TTC549 (cell line): ENCODE measurements around the gene GUCY2F.

Source experiments
- FAIRE-seq: peaks from 2 replicates; lab custom pipeline; 2012; peaks lifted over from hg19 to GRCh38; lab: Jason Lieb, UNC

GUCY2F gene

DNA sequence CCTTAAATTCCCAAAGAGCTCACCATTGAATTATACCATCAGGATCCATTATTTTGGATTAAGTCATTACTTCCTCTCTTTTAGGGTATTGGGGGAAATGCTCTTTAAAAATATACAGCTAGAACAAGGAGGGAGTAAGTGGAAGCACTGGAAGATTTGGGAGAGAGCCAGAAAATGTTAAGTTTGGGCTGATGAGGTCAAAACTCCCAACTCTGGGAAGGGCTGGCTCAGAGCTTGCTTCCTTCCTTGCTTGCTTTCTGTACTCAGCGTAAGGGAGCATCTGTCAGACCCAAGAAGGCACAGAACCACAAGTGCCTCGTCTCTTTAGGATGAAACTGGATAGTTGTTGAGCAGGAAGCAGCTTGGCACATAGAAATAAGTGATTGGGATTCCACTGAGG, 138.2 kb downstream of the GUCY2F start:
- no peak for FAIRE-seq

DNA sequence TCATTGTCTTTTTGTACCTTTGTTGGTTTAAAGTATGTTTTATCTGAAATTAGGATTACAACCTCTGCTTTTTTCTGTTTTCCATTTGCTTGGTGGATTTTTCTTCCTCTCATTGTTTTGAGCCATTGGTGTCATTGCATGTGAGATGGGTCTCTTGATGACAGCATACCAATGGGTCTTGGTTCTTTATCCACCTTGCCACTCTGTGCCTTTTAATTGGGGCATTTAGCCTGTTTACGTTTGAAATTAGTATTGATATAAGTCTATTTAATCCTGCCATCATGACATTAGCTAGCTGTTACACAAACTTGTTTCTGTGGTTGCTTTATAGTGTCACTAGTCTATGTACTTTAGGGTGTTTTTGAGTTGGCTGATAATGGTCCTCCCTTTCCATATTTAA, 145.7 kb downstream of the GUCY2F start:
- no peak for FAIRE-seq

GRCh38 chrX:109327251-109327650, 154.6 kb downstream of the GUCY2F start:
- FAIRE-seq = no peak
